Stimulated activated CD4-positive, alpha-beta T cell treated with anti-CD3 and anti-CD28 coated beads, Interleukin-15, amount 100 ng/mL, for 48 hours (primary cell): Measurements from ENCODE around the gene ANKMY1.

Experiments used
- DNase-seq, 2 donors: peaks; one replicate each; pipeline ENCODE4 v3.0.0-alpha.2; 2020; ENCODE audit warnings: low read depth in 2 of 2

Gene ANKMY1

DNA sequence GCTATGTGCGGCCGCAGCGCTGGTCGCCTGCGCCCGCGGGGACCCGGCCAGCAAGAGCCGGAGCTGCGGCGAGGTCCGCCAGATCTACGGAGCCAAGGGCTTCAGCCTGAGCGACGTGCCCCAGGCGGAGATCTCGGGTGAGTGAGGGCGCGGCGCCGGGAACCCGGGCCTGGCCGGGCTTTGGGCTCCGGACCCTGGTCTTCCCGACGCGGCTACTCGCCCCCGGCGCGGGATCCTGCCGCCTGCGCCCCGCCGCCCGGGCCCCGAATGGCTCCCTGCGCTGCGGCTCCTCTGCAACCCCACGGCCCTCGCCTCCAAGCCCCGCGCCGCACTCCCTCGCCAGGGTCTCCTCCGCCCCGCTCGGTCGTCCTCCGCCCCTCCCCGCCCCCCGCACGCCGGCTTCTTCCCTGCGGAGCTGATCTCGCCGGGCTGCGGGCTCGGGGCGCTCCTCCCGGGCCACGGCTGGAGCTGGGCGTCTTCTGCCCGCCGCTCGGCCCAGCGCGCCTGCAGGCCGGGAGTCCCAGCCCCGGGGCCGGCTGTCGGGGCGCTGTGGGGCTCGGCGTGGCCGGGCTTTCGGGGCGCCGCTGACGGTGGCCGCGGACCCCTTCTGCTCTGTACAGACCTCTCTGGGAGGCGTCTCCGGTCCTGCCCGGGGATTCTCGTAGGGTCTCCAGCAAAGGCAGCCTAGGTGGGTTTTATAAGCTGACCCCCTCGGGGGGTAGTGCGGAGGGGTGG is 121.7 kb downstream of the ANKMY1 start:
- DNase-seq: no peak

DNA sequence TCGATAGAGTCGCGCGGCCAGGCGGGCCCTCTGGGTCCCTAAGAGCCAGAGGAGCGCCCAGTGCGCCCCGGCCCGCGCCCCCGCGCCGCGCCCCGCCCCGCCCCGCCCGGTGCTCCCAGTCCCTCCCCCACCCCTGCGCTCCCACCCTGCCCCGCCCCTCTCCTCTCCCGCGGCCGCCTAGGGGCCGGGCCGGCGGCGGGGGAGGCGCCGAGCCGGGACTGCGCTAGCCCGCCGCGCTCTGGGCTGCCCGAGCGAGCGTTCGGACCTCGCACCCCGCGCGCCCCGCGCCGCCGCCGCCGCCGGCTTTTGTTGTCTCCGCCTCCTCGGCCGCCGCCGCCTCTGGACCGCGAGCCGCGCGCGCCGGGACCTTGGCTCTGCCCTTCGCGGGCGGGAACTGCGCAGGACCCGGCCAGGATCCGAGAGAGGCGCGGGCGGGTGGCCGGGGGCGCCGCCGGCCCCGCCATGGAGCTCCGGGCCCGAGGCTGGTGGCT is 122.3 kb downstream of the ANKMY1 start, which contains the start of gene GPC1:
TSS of gene GPC1 (plus strand) at position 207 of the 491 bp plus-strand sequence. CDS start at position 463, 256 bp downstream.
- DNase-seq: peak in 1 of 2 donors; percentile 36

DNA sequence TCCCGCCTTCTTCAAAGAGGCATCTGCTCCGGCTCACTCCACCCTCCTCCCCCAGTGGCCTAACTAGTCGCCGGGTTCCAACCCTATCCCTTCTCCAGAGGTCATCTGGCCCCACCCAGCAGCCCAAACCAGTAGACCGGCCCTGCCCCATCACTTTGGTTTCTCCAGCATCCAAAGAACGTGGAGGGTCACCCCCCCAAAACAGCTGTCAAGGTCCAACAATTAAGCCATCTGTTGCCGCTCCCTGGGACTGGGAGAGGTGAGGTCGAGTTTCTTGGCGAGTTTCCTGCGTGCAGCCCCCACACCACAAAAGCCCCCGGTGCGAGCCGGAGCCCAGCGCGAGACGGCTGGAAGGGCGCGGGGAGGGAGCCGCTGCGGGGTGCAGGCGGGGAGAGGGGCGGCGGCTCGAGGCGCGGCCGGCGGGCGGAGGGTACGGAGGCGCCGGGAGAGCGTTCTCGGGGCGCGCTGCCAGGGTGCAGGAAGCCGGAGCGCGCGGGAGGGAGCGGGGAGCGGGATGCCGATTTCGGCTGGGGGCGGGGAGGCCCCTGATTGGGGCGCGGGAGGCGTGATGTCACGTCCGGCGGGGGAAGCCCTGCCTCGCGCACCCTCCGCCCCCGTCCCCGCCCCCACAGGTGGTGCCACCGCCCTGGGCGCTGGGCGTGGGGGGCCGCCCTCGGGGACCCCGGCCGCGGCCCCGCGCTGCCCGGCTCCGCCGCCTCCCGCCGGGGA is 122.9 kb downstream of the ANKMY1 start:
- DNase-seq: peak; percentile 59 to 76

DNA sequence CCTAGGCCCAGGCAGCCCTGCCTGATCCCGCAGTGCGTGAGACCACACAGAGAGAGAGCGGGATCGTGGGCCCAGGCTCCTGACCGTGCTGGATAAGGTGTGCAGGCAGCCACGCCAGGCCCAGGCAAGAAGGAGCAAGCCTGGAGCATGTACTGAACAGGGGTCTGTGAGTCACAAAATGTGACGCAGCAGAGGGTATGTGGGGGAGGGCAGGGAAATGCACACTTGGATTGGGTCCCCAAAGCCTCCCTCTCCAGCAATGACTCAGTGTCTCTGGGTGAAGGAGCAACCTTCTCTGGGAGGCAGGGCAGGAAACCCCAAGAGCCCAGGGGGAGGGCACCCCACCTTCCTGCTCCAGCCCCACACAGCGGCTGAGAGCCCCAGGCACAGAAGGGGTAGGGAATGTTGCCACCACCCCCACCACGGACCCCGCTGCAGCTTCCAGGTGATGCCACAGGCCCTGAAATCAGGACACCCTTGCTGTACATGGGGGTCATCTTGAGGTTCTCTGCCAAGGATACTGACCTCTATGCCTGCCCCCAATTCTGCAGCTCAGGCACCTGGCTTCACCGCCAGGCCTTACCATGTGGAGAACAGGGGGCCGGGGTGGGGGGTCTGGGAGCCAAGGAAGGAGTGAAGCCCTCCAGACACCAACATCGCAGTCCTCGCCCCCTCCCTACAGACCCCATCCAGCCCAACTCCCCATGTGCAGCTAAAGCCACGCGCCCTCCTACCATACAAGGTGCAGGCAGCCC is 123.6 kb downstream of the ANKMY1 start:
- peak; percentile 23 to 34 for DNase-seq

DNA sequence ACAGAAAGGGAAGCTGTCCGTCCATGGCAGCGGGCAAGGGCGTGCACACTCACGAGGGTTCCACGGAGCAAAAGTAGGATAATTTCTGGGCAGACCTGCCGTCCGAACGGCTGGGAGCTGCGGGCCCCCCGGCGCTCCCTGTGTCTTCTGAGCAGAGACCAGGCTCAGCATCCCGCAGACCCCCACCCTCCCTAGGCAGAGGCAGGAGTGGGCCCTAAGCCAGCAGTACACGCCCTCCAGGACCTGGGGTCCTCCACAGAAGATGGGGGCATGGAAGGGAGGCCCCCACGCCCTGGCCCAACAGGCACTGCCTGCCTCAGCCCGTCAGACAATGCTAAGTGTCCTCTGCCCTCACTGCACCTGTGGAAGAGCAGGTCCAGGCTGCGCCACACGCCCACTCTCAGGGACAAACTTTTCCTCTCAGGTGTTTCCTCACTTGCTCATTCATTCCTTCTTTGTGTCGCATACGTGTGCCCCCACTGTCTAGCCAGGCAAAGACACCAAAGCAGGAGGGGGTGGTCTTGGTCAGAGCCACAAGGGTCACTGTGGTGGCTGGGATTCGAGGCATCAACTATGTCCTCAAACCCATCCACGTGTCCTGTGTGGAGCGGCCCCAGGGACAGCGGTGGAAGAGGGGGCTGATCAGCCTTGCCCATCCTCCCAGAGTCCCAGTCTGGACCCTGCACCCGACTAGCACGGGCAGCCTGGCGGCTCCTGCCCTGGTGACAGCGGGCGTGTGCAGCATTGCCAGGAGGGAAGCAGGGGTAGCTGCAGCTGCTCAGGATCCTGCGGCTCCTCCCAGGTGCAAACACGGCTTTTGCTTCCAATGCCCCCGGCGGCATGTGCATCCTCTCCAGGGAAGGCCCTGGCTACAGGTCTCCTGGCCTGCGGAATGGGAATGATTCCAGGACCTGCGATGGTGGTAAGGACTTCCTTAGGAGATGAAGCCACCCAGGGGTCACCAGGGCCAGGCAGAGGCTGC is 124.7 kb downstream of the ANKMY1 start:
- no peak for DNase-seq

DNA sequence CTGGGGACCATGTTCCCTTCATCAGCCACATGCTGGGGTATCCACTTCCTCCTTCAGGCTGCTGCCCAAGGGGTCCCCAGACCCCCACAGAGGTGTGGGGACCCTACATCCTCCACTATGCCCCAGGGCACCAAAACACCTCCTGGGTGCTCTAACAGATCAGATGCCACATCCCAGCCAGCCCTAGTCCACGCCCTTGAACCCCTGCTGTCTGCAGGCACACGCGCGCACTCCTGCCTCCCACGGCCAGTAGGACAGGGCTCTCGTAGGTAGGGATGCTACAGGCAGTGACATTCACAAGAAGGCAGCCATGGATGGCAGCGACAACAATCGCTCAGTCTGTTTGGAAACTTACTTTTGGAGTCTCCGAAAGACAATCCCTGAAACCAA is 125.4 kb downstream of the ANKMY1 start:
- DNase-seq: no peak

DNA sequence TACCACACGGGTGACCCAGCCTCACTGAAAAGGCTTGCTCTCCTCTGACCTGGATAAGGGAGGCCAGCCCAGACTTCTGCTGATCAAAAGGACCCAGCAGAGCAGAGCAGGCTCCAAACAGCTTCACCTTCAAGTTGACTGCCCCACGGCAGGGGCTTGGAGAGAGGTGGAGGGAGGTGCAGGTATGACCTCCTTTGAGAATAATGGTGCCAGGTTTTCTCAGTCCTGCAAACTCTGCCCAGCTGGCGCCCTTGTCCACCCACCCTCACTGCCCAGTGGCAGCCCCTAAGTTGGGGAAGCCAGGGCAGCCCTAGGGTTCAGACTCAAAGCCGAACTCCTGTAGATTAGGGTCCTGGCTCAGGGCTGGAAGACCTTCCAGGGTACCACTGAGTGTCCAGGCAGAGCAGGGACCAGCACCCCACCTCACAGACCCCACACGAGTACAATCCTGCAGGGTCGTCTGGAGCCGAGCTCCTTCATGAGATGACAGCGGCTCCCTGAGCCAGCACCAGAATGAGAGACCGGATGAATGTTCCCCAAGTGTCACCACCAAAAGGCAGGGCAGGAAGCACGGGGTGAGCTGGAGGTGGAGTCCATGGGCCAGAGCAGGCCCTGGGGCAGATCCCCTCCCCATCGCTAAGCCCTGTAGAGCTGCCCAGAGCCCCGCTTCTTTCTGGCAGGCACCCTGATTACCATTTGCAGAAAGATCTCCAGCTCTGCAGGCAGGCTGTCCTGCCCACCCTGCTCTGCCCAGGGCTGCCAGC is 125.9 kb downstream of the ANKMY1 start:
- DNase-seq: no peak

DNA sequence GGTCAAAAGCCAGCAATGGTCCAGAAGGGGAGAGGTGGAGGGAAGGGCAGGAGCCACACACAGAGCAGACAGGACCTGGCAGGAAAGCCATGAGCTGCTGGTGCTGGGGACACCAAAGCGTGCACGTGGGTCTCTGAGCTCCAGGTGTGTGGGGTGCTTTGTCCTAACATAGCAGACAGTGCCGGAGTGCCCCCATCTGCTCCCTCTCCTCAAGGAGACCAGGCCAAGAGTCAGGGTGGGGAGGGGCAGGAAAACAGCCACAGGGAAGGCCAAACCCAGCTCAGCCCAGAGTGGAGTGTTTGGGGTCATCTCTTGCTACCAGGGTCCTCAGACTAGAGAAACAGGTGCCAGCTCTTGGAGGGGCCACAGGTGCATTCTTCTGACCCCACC is 126.5 kb downstream of the ANKMY1 start:
- no peak for DNase-seq

DNA sequence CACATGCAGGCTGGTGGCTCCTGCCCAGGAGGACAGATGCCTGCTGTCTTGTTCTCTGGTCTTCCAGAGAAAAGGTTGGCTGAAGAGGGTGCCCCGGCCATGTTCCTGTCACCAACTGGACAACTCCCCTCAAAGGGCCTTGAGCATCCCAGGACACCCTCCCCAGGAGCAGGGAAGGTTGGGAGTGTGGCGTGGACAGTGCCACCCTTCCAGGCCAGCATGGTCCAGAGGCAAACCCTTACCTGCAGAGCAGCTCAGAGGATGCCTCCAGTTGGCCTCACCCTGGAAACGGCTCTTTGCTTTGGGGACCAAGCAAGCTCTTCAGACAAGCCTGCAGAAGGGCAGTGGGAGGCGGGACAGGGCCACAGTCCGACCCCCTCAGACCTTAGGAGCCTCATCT is 127.2 kb downstream of the ANKMY1 start:
- DNase-seq: no peak

DNA sequence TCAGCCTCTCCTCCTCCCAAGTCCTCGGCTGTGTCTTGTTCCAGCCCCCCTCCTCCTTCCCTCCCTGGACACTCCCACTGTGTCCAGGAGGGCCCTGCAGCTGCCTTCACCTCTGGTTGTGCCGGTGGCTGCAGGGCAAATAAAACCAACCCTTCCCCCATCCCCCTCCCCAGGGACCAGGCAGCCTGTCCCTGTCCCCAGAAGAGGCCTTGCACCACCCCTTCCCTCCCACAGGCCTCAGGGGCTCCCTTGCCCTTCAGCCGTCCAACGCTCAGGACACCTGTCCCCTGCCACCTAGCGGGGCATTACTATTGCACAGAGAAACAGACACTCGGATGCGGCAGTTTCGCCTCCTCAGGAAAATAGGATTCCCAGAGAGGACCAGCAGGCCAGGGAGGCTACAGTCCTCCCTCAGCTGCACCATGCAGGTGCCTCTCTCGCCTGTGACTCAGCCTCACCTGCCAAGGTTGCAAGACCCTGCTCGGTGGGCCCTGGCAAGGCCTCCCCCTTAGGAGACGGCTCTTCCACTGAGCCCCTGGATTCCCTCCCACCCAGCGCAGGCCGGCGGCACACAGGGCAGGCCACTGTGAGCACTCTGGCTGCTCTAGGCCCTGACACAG is 127.8 kb downstream of the ANKMY1 start:
- DNase-seq: no peak
